ENCODE results near the gene TBC1D22B. TPM values are rescaled to one million over a fixed set of nuclear protein-coding genes. Genes with fewer than 3 reads are reported as not detected.

Gene TBC1D22B
- total and polyA plus RNA-seq, 3 donors from 2014 or later = 23.1 to 36.4 (median 25.6) TPM

DNA sequence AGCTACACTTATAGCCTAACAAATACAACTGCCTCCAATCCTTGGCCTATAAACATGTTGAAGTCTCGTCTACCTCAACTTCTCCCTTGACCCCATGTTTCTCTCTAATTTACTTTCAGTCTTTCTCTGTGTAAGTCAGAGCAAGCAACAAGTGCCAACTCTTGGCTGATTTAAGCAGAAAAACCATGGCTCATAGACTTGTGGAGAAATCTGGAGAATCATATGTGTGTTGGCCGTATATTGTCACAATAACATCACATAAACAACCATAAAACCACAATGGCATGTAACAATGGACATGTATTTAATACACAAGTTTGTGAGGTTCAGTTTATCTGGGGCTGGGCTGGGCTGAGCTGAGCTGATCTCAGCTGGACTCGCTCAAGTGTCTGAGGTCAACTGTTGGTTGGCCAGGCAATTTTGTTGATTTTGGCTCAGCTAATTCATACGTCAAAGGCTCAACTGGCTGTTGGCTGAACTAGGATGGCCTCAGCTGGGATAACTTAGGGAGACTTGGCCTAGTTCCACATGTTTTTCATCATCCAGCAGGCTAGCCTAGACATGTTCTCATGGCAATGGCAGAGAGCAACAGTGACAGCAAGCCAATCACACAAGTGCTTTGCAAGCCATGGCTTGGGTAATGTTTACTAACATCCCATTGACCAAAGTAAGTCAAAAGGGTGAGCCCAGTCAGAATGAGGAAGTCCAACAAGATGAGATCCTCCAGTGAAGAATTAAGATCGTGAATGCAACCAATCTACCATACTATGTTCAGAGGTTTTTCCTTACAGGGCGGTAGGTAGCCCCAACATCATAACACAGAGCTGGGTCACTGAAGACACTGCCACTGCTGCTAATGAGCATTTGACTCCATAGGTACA lies 12.9 kb upstream of the TBC1D22B start:
- no peaks in the 10 kb centered on the region for H3K36me3 ChIP-seq (ENCODE audit: low read depth, missing control alignments)
- H3K9me3 ChIP-seq = no peaks in the 10 kb centered on the region
- DNase-seq = peak; percentile 85
- intact Hi-C loops (cut with DNase I; ENCODE audit: low total_unique reads) = no loop called here
- WGBS, 2 donors = 51 to 68% methylated on average over 6 of the region's 6 CpGs
- H3K4me3 ChIP-seq = no peak overlapping the region
- TF ChIP-seq, protein P1, sequence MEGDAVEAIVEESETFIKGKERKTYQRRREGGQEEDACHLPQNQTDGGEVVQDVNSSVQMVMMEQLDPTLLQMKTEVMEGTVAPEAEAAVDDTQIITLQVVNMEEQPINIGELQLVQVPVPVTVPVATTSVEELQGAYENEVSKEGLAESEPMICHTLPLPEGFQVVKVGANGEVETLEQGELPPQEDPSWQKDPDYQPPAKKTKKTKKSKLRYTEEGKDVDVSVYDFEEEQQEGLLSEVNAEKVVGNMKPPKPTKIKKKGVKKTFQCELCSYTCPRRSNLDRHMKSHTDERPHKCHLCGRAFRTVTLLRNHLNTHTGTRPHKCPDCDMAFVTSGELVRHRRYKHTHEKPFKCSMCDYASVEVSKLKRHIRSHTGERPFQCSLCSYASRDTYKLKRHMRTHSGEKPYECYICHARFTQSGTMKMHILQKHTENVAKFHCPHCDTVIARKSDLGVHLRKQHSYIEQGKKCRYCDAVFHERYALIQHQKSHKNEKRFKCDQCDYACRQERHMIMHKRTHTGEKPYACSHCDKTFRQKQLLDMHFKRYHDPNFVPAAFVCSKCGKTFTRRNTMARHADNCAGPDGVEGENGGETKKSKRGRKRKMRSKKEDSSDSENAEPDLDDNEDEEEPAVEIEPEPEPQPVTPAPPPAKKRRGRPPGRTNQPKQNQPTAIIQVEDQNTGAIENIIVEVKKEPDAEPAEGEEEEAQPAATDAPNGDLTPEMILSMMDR (IDR thresholded peaks at IDR 0.05) = no peak
- no peak for TF ChIP-seq POLR2A (IDR thresholded peaks at IDR 0.05)
- H3K27ac ChIP-seq = peak overlapping the region; percentile 3 to 73
- H3K4me1 ChIP-seq = peaks cover 42% of the 10 kb centered on the region
- no peaks in the 10 kb centered on the region for H3K27me3 ChIP-seq

- Histone ChIP-seq H3K36me3 (ENCODE audit: low read depth, missing control alignments) (no peaks in the 10 kb centered on the region), H3K4me3 (no peak overlapping the region), H3K4me1 (peaks cover 7% of the 10 kb centered on the region), H3K27me3 (no peaks in the 10 kb centered on the region), H3K9me3 (no peaks in the 10 kb centered on the region), H3K27ac (no peak overlapping the region)
- no peak for DNase-seq
- intact Hi-C loops (cut with DNase I; ENCODE audit: low total_unique reads) = no loop called here
- TF ChIP-seq POLR2A (IDR thresholded peaks at IDR 0.05) = no peak
- TF ChIP-seq, protein P1 (IDR thresholded peaks at IDR 0.05) = no peak
- WGBS, 2 donors = 85 to 90% methylated on average over 4 of the region's 4 CpGs
Measured at GRCh38 chr6:37251211-37251780, 6.3 kb upstream of the TBC1D22B start.

DNA sequence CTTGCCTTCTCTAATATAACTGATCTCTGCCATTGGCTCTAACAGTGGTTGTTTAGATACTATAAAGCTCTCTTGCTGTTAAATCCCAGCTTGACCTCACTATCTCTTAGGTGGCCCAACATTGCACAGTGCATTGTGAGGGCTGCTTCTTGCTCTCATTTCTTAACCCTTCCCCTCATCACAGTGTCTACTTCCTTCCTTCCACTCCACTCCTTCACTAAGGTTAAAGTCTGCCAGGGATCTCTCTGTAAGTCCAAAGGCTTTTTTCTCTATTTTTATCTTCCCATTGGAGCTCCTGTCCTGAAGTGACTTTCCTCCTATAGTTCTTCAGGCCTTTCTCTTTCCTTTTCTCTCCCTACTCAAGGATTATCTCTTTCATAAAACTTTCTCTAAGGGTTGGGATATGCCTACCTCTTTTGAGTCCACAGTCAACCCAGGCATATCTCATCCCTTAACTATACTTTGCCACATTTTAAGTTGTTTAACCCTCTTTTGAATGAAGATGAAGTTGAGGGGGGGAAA lies 4.0 kb upstream of the TBC1D22B start:
- TF ChIP-seq POLR2A (IDR thresholded peaks at IDR 0.05) = no peak
- TF ChIP-seq, protein P1 (IDR thresholded peaks at IDR 0.05) = no peak
- Histone ChIP-seq H3K4me1 (peaks cover 6% of the 10 kb centered on the region), H3K27me3 (no peaks in the 10 kb centered on the region), H3K36me3 (ENCODE audit: low read depth, missing control alignments) (no peaks in the 10 kb centered on the region), H3K27ac (no peak overlapping the region), H3K9me3 (no peaks in the 10 kb centered on the region), H3K4me3 (no peak overlapping the region)
- no peak for DNase-seq
- intact Hi-C loops (cut with DNase I; ENCODE audit: low total_unique reads) = no loop called here

DNA sequence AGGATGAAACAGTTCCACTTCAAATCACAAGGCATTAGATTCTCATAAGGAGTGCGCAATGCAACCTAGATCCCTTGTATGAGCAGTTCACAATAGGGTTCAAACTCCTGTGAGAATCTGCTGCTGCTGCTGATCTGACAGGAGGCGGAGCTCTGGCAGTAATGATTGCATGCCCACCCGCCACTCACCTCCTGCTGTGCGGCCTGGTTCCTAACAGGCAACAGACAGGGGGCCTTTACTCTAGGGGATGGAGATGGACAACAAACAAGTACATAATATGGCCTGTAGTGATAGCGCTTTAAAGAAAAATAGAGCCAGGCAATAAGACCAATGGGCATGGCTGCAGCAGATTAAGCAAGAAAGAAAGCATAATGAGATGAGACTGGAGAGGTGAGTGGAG lies 2.7 kb upstream of the TBC1D22B start:
- WGBS, 2 donors = 88 to 89% methylated on average over 5 of the region's 5 CpGs
- no peaks in the 10 kb centered on the region for H3K9me3 ChIP-seq

More for the DNA sequence above, 2.7 kb upstream of the TBC1D22B start:
- TF ChIP-seq POLR2A (IDR thresholded peaks at IDR 0.05) = no peak
- TF ChIP-seq, protein P1 (IDR thresholded peaks at IDR 0.05) = no peak
- intact Hi-C loops (cut with DNase I; ENCODE audit: low total_unique reads) = no loop called here
- Histone ChIP-seq H3K4me3 (no peak overlapping the region), H3K36me3 (ENCODE audit: low read depth, missing control alignments) (no peaks in the 10 kb centered on the region), H3K27me3 (no peaks in the 10 kb centered on the region), H3K27ac (no peak overlapping the region), H3K4me1 (peaks cover 14% of the 10 kb centered on the region)
- DNase-seq = no peak
